HepG2 (cell line): ENCODE data around the gene TRMU. TPM values are rescaled to one million over a fixed set of nuclear protein-coding genes. Genes with fewer than 3 reads are reported as not detected.

Experiments
- ATAC-seq: fragments of 200-7000 bp; cut with Tn5 transposase; 3 replicates; pipeline ENCODE4 v1.9.1; 2020; ENCODE audit warnings: mild to moderate bottlenecking, moderate library complexity
- BruUV-seq: library from RNA; stranded (reverse); fragments of 400-500 nt; replicated peaks from 2 replicates; lab custom pipeline; 2021; lab: Mats Ljungman, UMichigan
- CTCF ChIA-PET: fragments of 300-600 bp; formaldehyde crosslinking; extraction: SDS; loops from one replicate; lab custom pipeline; 2021; ENCODE audit warnings: low total read pairs, inconsistent platforms, low intra/inter-chr PET ratio; lab: Yijun Ruan, JAX
- POLR2A ChIA-PET: fragments of 350-600 bp; sonication (Branson Sonifier 250); formaldehyde crosslinking; loops from one replicate; lab custom pipeline; 2020; ENCODE audit warnings: antibody characterized with exemption, inconsistent platforms; lab: Yijun Ruan, JAX
- DNase-seq: peaks from one replicate; pipeline ENCODE4 v3.0.0-alpha.2; 2015; ENCODE audit warnings: low spot score
- FAIRE-seq: peaks from 3 replicates; lab custom pipeline; 2011; peaks lifted over from hg19 to GRCh38; lab: Jason Lieb, UNC
- H2AFZ ChIP-seq: one replicate; pipeline ENCODE4 v1.6.1; 2011; ENCODE audit warnings: low read length, inconsistent platforms
- H3K27ac ChIP-seq: fragments of 300-600 bp; 3 replicates; pipeline ENCODE4 v1.8.0; 2011; ENCODE audit warnings: mixed run types, mild to moderate bottlenecking, mixed read lengths, low read length, inconsistent platforms; ENCODE audit not compliant: insufficient read depth; ENCODE audit errors: extremely low read length
- H3K27me3 ChIP-seq, 2 experiments: fragments of 200-600 bp in 1 of 2; 2 replicates in 1 of 2; 3 replicates in 1 of 2; pipeline versions ENCODE4 v1.6.0 to v1.8.0; 2011; ENCODE audit warnings: low read length in 2 of 2, mild to moderate bottlenecking in 2 of 2, moderate library complexity in 2 of 2, inconsistent platforms in 1 of 2; ENCODE audit not compliant: insufficient read depth in 2 of 2, control insufficient read depth in 1 of 2
- H3K36me3 ChIP-seq, 2 experiments: fragments of 200-600 bp in 1 of 2; replicated peaks in 1 of 2; 2 replicates in 1 of 2; 3 replicates in 1 of 2; pipeline versions ENCODE4 v1.5.1 to v1.8.0; 2011; ENCODE audit warnings: low read length in 2 of 2, inconsistent platforms in 1 of 2; ENCODE audit not compliant: insufficient read depth in 2 of 2, control insufficient read depth in 1 of 2
- H3K4me1 ChIP-seq: 2 replicates; pipeline ENCODE4 v1.5.1; 2012; ENCODE audit warnings: low read length, inconsistent platforms; ENCODE audit not compliant: insufficient read depth
- H3K4me2 ChIP-seq: 2 replicates; pipeline ENCODE4 v1.6.0; 2011; ENCODE audit warnings: low read depth, low read length, inconsistent platforms
- H3K4me3 ChIP-seq, 3 experiments: fragments of 200-600 bp in 1 of 3; sonication (generic), shearing (Covaris generic) in 1 of 3; replicated peaks in 1 of 3; 2 replicates each; pipeline ENCODE4 v1.5.1; 2011 to 2016; ENCODE audit warnings: low read length in 3 of 3, inconsistent platforms in 2 of 3, low read depth in 2 of 3, mild to moderate bottlenecking in 2 of 3, control low read depth in 1 of 3, mixed read lengths in 1 of 3; ENCODE audit not compliant: insufficient read depth in 1 of 3
- H3K79me2 ChIP-seq: one replicate; pipeline ENCODE4 v1.6.1; 2011; ENCODE audit warnings: low read length, inconsistent platforms; ENCODE audit not compliant: insufficient read depth
- H3K9ac ChIP-seq: 2 replicates; pipeline ENCODE4 v1.6.0; 2011; ENCODE audit warnings: mild to moderate bottlenecking, low read depth, low read length, inconsistent platforms; ENCODE audit not compliant: insufficient read depth
- H3K9me3 ChIP-seq: 2 replicates; pipeline ENCODE4 v1.5.1; 2012; ENCODE audit warnings: mild to moderate bottlenecking, low read length
- H4K20me1 ChIP-seq: 2 replicates; pipeline ENCODE4 v1.6.0; 2011; ENCODE audit warnings: inconsistent platforms, mild to moderate bottlenecking, low read length, moderate library complexity; ENCODE audit not compliant: insufficient read depth
- ARNT2 ChIP-seq: sonication (generic); formaldehyde crosslinking; IDR thresholded peaks from 2 replicates; pipeline ENCODE4 v1.8.0; 2022; ENCODE audit warnings: mild to moderate bottlenecking, low read depth, missing genetic modification reagents, moderate library complexity
- EP300 ChIP-seq, 3 experiments: sonication (generic) in 1 of 3; formaldehyde crosslinking in 1 of 3; IDR thresholded peaks; 2 replicates each; pipeline versions ENCODE4 v1.5.1 to v1.6.1; 2011 to 2020; ENCODE audit warnings: low read depth in 2 of 3, low read length in 2 of 3, borderline replicate concordance in 1 of 3, improper control_type of control experiment in 1 of 3, mild to moderate bottlenecking in 1 of 3, missing genetic modification reagents in 1 of 3, moderate library complexity in 1 of 3
- PLRG1 ChIP-seq: fragments of 450-650 bp; conservative IDR thresholded peaks from 2 replicates; pipeline ENCODE4 v1.6.1; 2016
- TCF7L2 ChIP-seq: IDR thresholded peaks from 2 replicates; pipeline ENCODE4 v1.6.1; 2011; ENCODE audit warnings: mild to moderate bottlenecking, low read depth, low read length, moderate library complexity
- TSC22D2 ChIP-seq: sonication (generic); formaldehyde crosslinking; IDR thresholded peaks from 2 replicates; pipeline ENCODE4 v1.5.1; 2020; ENCODE audit warnings: missing genetic modification reagents, mild to moderate bottlenecking, borderline replicate concordance
- ZNF737 ChIP-seq: sonication (generic); formaldehyde crosslinking; IDR thresholded peaks from 2 replicates; pipeline ENCODE4 v1.5.0; 2020; ENCODE audit warnings: missing genetic modification reagents, mild to moderate bottlenecking, borderline replicate concordance
- ZNF766 ChIP-seq: sonication (generic); formaldehyde crosslinking; IDR thresholded peaks from 2 replicates; pipeline ENCODE4 v1.5.0; 2020; ENCODE audit warnings: missing genetic modification reagents, borderline replicate concordance
- ZNF781 ChIP-seq: sonication (generic); formaldehyde crosslinking; IDR thresholded peaks from 2 replicates; pipeline ENCODE4 v1.5.1; 2020; ENCODE audit warnings: borderline replicate concordance, mild to moderate bottlenecking, missing genetic modification reagents; ENCODE audit errors: not compliant biosample characterization
- WGBS: methylation state at CpG from one replicate; pipeline ENCODE4 v1.1.6; 2017; ENCODE audit warnings: low lambda C conversion rate; 5-methylcytosine and 5-hydroxymethylcytosine counted together
- in situ Hi-C: cut with HindIII; loops from 2 replicates; pipeline ENCODE4 v1.10.0; 2017; ENCODE audit warnings: low pct_unique_long_range_greater_than_20kb; ENCODE audit not compliant: extremely low pct_ligation_motif_present
- intact Hi-C: fragments of 100-400 bp; cut with micrococcal nuclease; formaldehyde crosslinking; loops from one replicate; pipeline ENCODE4 v1.10.0; 2022; ENCODE audit not compliant: unreplicated experiment
- polyA plus RNA-seq, 8 experiments: library from polyadenylated mRNA; depleted of rRNA in 3 of 8; stranded (reverse) in 7 of 8; unstranded in 1 of 8; fragments of >200 nt; fragmentation: Illumina TruSeq in 4 of 8; extraction: Trizol in 4 of 8; gene quantifications; 2 replicates each; pipeline versions ENCODE4 v1.2.1 to v1.2.3, GENCODE V29; 2011 to 2016; ENCODE audit warnings: low read depth in 4 of 8, missing spikeins in 1 of 8, mixed read lengths in 1 of 8; ENCODE audit not compliant: insufficient read depth in 1 of 8
- total RNA-seq, 5 experiments: library from RNA; depleted of rRNA; stranded (reverse); fragments of >200 nt; fragmentation: Illumina TruSeq; extraction: Trizol; gene quantifications; 2 replicates each; pipeline ENCODE4 v1.2.3, GENCODE V29; 2016; ENCODE audit warnings: low read depth in 1 of 5
- TF ChIP-seq, protein P1 (sequence below): sonication (generic); formaldehyde crosslinking; IDR thresholded peaks from 2 replicates; pipeline ENCODE4 v1.4.0; 2020; ENCODE audit warnings: low read depth, mild to moderate bottlenecking, missing genetic modification reagents
- TF ChIP-seq, protein P2 (sequence below): sonication (generic); formaldehyde crosslinking; IDR thresholded peaks from 2 replicates; pipeline ENCODE4 v1.5.0; 2020; ENCODE audit warnings: missing genetic modification reagents
- TF ChIP-seq, protein P3 (sequence below): sonication (generic); formaldehyde crosslinking; IDR thresholded peaks from one replicate; pipeline ENCODE4 v1.5.1; 2020; ENCODE audit warnings: mild to moderate bottlenecking, missing genetic modification reagents; ENCODE audit errors: not compliant biosample characterization
- TF ChIP-seq, protein P4 (sequence below): sonication (generic); formaldehyde crosslinking; IDR thresholded peaks from 2 replicates; pipeline ENCODE4 v1.4.0; 2020; ENCODE audit warnings: missing genetic modification reagents

The TRMU gene
- total and polyA plus RNA-seq, 2 of the 13 experiments (the other 11 are each of a cell fraction or from before 2014, with no cell fraction given): 31.0 to 50.2 TPM

DNA sequence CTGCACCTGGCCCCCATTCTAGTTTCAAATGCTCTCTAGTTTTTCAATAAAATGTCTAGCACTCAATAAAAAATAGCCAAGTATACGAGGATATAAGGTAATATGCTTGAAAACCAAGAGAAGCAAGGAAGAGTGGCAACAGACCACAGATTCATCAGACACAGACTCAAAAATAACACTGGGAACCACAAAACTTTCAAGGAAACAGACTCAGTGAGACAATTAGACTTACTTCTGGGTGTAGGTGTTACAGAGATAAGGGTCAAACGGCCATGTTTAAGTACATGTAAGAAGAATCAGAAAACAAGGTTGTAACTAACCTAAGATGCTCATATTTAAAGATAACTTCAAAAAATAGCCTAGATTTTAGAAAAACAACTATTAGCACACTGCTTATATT, 67.0 kb downstream of the TRMU start:
- Histone ChIP-seq H3K27me3 (peaks cover 0 to 1% of the 10 kb centered on the region in 2 experiments; a peak in 1 of 5 replicates), H3K9me3 (no peaks in the 10 kb centered on the region), H3K27ac (no peak overlapping the region), H3K4me2 (no peak overlapping the region), H3K36me3 (no peaks in the 10 kb centered on the region), H3K4me1 (no peaks in the 10 kb centered on the region), H3K9ac (no peak overlapping the region), H2AFZ (no peak overlapping the region), H4K20me1 (no peaks in the 10 kb centered on the region), H3K79me2 (no peaks in the 10 kb centered on the region), H3K4me3 (no peak overlapping the region)
- 42% methylated on average over 2 of the region's 2 CpGs for WGBS
- DNase-seq (no peak), ATAC-seq (no peak), FAIRE-seq (no peak)
- intact Hi-C loops: no loop called here
- ChIA-PET POLR2A (no interaction called here), CTCF (no interaction called here)
- BruUV-seq: no TSS peak
- in situ Hi-C loops: no loop called here
- TF ChIP-seq ZNF737 (CRISPR knock-in tag) (no peak), ZNF781 (CRISPR knock-in tag) (no peak), PLRG1 (no peak), EP300 (IDR thresholded peaks at IDR 0.05; ENCODE audit: low read depth in 2 of 2, low read length in 2 of 2) (no peak), EP300 (CRISPR knock-in tag; IDR thresholded peaks at IDR 0.05; ENCODE audit: borderline replicate concordance) (no peak), ARNT2 (CRISPR knock-in tag) (no peak), ZNF766 (CRISPR knock-in tag) (no peak), TSC22D2 (CRISPR knock-in tag) (no peak), TCF7L2 (no peak)
- TF ChIP-seq, protein P1, sequence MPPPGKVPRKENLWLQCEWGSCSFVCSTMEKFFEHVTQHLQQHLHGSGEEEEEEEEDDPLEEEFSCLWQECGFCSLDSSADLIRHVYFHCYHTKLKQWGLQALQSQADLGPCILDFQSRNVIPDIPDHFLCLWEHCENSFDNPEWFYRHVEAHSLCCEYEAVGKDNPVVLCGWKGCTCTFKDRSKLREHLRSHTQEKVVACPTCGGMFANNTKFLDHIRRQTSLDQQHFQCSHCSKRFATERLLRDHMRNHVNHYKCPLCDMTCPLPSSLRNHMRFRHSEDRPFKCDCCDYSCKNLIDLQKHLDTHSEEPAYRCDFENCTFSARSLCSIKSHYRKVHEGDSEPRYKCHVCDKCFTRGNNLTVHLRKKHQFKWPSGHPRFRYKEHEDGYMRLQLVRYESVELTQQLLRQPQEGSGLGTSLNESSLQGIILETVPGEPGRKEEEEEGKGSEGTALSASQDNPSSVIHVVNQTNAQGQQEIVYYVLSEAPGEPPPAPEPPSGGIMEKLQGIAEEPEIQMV: no peak
- TF ChIP-seq, protein P2, sequence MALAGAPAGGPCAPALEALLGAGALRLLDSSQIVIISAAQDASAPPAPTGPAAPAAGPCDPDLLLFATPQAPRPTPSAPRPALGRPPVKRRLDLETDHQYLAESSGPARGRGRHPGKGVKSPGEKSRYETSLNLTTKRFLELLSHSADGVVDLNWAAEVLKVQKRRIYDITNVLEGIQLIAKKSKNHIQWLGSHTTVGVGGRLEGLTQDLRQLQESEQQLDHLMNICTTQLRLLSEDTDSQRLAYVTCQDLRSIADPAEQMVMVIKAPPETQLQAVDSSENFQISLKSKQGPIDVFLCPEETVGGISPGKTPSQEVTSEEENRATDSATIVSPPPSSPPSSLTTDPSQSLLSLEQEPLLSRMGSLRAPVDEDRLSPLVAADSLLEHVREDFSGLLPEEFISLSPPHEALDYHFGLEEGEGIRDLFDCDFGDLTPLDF (CRISPR knock-in tag): no peak
- TF ChIP-seq, protein P3, sequence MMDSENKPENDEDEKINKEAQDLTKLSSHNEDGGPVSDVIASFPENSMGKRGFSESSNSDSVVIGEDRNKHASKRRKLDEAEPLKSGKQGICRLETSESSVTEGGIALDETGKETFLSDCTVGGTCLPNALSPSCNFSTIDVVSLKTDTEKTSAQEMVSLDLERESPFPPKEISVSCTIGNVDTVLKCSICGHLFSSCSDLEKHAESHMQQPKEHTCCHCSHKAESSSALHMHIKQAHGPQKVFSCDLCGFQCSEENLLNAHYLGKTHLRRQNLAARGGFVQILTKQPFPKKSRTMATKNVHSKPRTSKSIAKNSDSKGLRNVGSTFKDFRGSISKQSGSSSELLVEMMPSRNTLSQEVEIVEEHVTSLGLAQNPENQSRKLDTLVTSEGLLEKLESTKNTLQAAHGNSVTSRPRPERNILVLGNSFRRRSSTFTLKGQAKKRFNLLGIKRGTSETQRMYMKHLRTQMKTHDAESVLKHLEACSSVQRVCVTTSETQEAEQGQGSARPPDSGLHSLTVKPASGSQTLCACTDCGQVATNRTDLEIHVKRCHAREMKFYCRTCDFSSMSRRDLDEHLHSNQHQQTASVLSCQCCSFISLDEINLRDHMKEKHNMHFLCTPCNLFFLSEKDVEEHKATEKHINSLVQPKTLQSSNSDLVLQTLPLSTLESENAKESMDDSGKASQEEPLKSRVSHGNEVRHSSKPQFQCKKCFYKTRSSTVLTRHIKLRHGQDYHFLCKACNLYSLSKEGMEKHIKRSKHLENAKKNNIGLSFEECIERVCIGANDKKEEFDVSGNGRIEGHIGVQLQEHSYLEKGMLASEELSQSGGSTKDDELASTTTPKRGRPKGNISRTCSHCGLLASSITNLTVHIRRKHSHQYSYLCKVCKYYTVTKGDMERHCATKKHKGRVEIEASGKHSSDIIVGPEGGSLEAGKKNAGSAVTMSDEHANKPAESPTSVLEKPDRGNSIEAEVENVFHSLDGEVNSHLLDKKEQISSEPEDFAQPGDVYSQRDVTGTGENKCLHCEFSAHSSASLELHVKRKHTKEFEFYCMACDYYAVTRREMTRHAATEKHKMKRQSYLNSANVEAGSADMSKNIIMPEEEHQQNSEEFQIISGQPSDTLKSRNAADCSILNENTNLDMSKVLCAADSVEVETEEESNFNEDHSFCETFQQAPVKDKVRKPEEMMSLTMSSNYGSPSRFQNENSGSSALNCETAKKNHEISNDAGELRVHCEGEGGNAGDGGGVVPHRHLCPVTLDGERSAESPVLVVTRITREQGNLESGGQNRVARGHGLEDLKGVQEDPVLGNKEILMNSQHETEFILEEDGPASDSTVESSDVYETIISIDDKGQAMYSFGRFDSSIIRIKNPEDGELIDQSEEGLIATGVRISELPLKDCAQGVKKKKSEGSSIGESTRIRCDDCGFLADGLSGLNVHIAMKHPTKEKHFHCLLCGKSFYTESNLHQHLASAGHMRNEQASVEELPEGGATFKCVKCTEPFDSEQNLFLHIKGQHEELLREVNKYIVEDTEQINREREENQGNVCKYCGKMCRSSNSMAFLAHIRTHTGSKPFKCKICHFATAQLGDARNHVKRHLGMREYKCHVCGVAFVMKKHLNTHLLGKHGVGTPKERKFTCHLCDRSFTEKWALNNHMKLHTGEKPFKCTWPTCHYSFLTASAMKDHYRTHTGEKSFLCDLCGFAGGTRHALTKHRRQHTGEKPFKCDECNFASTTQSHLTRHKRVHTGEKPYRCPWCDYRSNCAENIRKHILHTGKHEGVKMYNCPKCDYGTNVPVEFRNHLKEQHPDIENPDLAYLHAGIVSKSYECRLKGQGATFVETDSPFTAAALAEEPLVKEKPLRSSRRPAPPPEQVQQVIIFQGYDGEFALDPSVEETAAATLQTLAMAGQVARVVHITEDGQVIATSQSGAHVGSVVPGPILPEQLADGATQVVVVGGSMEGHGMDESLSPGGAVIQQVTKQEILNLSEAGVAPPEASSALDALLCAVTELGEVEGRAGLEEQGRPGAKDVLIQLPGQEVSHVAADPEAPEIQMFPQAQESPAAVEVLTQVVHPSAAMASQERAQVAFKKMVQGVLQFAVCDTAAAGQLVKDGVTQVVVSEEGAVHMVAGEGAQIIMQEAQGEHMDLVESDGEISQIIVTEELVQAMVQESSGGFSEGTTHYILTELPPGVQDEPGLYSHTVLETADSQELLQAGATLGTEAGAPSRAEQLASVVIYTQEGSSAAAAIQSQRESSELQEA (CRISPR knock-in tag): no peak
- TF ChIP-seq, protein P4, sequence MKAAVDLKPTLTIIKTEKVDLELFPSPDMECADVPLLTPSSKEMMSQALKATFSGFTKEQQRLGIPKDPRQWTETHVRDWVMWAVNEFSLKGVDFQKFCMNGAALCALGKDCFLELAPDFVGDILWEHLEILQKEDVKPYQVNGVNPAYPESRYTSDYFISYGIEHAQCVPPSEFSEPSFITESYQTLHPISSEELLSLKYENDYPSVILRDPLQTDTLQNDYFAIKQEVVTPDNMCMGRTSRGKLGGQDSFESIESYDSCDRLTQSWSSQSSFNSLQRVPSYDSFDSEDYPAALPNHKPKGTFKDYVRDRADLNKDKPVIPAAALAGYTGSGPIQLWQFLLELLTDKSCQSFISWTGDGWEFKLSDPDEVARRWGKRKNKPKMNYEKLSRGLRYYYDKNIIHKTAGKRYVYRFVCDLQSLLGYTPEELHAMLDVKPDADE: no peak
